HS-27A (cell line): ENCODE measurements around the gene PHF14.
A peak's percentile ranks its signal among the peaks of the same experiment; 100 is the strongest.

Source experiments
- DNase-seq: peaks from one replicate; pipeline ENCODE4 v3.0.0-alpha.2; 2012; ENCODE audit warnings: low read depth, missing footprints

Gene PHF14

DNA sequence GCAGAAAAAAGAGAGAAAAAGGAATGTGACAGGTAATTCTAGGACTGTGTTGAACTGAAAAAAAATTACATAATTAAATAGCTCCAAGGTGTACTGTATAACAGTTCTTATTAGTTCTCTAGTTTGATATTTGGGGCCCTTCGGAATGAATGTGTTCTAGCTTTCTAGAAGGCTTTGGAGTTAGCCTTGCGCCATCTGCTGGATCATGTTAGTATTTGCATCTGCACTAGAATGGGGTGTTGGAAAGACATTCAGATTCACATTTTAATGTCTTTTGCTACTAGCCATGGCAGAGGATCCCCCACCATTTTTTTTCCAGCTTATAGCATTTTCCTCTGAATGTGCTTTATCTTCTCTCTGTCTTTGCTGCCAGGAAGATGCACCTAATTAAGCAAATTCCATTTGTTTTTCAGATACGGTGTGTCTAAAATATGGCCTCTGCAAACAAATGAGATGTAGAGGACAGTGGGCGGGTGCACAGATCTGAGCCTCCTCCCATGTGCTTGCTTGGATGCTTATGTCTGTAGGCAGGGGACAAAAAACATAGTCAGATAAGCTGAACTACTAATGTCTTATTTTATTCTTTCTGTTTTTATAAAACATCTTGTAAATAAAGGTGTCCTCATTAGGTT lies 238.5 kb downstream of the PHF14 start:
- DNase-seq, result peak; percentile 26

DNA sequence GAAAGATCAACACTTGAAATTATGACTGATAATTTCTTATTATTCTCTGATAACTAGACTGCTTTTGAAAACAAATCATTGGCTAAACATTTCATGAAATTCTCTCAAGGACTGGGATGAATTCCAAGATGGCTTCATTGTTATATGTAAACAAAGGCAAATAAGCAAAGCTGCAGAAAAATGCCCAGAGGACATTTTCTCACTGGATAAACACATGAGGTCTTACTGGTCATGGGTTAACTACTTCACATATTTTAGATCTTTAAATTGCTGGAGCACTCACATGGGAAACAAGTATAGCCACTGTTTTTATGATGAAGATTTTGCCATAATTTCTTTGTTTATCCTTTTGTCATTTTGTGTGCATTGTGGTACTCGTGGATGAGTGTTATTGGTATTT lies 239.1 kb downstream of the PHF14 start:
- no peak for DNase-seq

DNA sequence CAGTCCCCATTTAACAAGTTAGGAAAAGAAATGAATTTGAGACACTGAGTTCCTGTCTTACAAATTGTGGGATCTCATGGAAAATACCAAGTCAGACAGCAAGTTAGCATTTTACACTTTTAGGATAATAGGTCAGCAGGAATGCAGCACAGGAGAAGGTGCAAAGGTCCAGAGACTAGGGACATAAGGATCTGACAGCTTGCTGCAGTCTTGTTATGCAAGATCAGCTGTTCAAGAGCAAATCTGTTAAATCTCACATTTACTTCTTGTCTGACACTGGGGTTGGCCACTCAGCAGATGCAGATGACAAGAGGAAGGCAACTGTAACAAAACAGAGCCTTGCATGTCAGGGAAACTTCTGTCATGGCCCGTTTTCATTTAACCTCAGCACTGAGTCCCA lies 239.6 kb downstream of the PHF14 start:
- DNase-seq, result no peak

DNA sequence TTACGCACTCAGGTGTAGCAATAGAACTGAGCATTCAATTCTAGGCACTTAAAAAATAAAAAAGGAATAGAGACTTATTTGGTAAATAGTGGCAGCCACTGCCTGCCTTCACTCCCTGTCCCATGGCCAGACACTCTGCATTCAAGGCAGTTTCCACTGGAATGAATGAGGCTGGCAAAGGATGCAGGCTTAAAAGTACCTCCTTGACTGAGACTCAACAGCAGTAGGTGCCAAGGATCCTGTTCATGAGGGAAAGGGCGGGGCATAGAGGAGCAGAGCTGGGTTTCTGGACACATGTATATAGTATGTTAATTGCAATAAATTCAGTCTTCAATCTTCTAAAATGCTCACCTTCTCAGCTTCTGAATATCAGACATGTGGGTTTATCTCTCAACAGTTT lies 242.6 kb downstream of the PHF14 start:
- no peak for DNase-seq

DNA sequence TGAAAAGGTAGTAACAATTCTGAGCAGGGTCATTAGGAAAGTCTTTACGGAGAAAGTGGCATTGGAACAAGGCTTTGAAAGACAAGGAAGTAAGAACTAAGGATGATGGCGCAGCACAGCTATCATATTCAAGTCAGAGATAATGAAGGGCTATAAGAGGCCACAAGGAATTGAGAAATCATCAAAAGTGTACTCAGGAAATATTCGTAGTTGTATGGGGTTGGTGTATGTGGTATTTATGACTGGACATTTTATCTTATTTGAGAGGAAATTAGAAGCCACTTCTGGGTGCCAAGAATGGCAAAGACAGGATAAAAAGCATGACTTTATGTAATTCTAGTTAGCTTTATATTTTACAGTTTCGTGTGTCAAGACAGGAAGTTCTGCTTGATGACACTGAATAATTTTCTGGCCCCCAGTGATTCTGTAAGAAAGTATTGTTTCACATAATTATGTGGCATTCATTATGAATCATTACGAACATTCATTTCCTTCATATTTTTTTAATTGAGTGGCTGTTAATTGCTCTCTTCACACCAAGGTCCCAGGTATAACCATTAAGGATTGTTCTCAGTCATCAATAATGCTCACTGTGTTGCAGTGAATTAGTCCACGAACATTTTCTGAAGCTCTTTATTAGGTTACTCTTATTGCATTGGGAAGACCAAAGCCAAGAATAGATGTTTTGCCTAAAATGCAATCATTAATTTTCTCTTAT lies 244.3 kb downstream of the PHF14 start:
- no peak for DNase-seq
